Esophagus muscularis mucosa (tissue), 4 donors: ENCODE data around the gene ARL11.

Experiments used
- EP300 ChIP-seq: sonication (generic); formaldehyde crosslinking; IDR thresholded peaks from one replicate; pipeline ENCODE4 v1.6.1; 2017; ENCODE audit warnings: antibody characterized with exemption
- POLR2A ChIP-seq: fragments of 450-650 bp; IDR thresholded peaks from one replicate; pipeline ENCODE4 v1.6.1; 2017; ENCODE audit warnings: antibody characterized with exemption, moderate library complexity, mild to moderate bottlenecking, low read depth
- POLR2AphosphoS5 ChIP-seq, 2 donors: sonication (generic); formaldehyde crosslinking; IDR thresholded peaks; one replicate each; pipeline ENCODE4 v1.6.1; 2017; ENCODE audit warnings: antibody characterized with exemption in 2 of 2
- TF ChIP-seq, protein P1 (sequence below), 3 experiments: fragments of 200-600 bp in 2 of 3; fragments of 450-650 bp in 1 of 3; sonication (generic) in 2 of 3; IDR thresholded peaks; one replicate each; pipeline ENCODE4 v1.5.1; 2017 to 2019; ENCODE audit warnings: antibody characterized with exemption in 3 of 3, mild to moderate bottlenecking in 2 of 3, moderate library complexity in 1 of 3

GRCh38 chr13:49627831-49628652, at the start of gene ARL11:
- TF ChIP-seq, protein P1, sequence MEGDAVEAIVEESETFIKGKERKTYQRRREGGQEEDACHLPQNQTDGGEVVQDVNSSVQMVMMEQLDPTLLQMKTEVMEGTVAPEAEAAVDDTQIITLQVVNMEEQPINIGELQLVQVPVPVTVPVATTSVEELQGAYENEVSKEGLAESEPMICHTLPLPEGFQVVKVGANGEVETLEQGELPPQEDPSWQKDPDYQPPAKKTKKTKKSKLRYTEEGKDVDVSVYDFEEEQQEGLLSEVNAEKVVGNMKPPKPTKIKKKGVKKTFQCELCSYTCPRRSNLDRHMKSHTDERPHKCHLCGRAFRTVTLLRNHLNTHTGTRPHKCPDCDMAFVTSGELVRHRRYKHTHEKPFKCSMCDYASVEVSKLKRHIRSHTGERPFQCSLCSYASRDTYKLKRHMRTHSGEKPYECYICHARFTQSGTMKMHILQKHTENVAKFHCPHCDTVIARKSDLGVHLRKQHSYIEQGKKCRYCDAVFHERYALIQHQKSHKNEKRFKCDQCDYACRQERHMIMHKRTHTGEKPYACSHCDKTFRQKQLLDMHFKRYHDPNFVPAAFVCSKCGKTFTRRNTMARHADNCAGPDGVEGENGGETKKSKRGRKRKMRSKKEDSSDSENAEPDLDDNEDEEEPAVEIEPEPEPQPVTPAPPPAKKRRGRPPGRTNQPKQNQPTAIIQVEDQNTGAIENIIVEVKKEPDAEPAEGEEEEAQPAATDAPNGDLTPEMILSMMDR (IDR thresholded peaks at IDR 0.05): no peak
- no peak for TF ChIP-seq EP300
- no peak for TF ChIP-seq POLR2AphosphoS5 (IDR thresholded peaks at IDR 0.05)
- no peak for TF ChIP-seq POLR2A
